Endothelial cell of umbilical vein (primary cell): Measurements from ENCODE around the gene VAV3. TPM values are rescaled to one million over a fixed set of nuclear protein-coding genes. Genes with fewer than 3 reads are reported as not detected.

Source experiments
- BruUV-seq: library from RNA; stranded (reverse); fragments of 400-500 nt; replicated peaks from 2 replicates; lab custom pipeline; 2021; lab: Mats Ljungman, UMichigan
- CTCF ChIA-PET: fragments of 300-600, 350-600 bp; sonication (Branson Sonifier 250); formaldehyde crosslinking; loops from one replicate; lab custom pipeline; 2021; ENCODE audit warnings: antibody characterized with exemption, inconsistent platforms; lab: Charles Lee
- POLR2A ChIA-PET: fragments of 300-600, 350-600 bp; sonication (Branson Sonifier 250); formaldehyde crosslinking; loops from one replicate; lab custom pipeline; 2021; ENCODE audit warnings: antibody characterized with exemption, inconsistent platforms; lab: Charles Lee
- DNase-seq: peaks from one replicate; pipeline ENCODE4 v3.0.0-alpha.2; 2011; ENCODE audit warnings: low read depth, low spot score
- FAIRE-seq: peaks from 2 replicates; lab custom pipeline; 2011; peaks lifted over from hg19 to GRCh38; lab: Jason Lieb, UNC
- H2AFZ ChIP-seq: 2 replicates; pipeline ENCODE4 v1.6.0; 2012; ENCODE audit warnings: low read depth, low read length, control low read depth, inconsistent platforms
- H3K27ac ChIP-seq: 2 replicates; pipeline ENCODE4 v1.5.1; 2011; ENCODE audit warnings: low read depth, mild to moderate bottlenecking, control low read depth, low read length, moderate library complexity; ENCODE audit not compliant: insufficient read depth
- H3K27me3 ChIP-seq, 2 experiments: 2 replicates each; pipeline versions ENCODE4 v1.6.0 to v1.6.1; 2011; ENCODE audit warnings: low read length in 2 of 2, mixed read lengths in 1 of 2; ENCODE audit not compliant: control insufficient read depth in 2 of 2, insufficient read depth in 2 of 2
- H3K36me3 ChIP-seq, 2 experiments: 2 replicates in 1 of 2; 3 replicates in 1 of 2; pipeline ENCODE4 v1.5.1; 2011; ENCODE audit warnings: low read length in 2 of 2, mild to moderate bottlenecking in 1 of 2, moderate library complexity in 1 of 2; ENCODE audit not compliant: control insufficient read depth in 2 of 2, insufficient read depth in 2 of 2; ENCODE audit errors: extremely low read depth in 1 of 2
- H3K4me1 ChIP-seq: 3 replicates; pipeline ENCODE4 v1.5.1; 2011; ENCODE audit warnings: mild to moderate bottlenecking, low read length; ENCODE audit not compliant: control insufficient read depth, insufficient read depth; ENCODE audit errors: extremely low read depth
- H3K4me2 ChIP-seq: 2 replicates; pipeline ENCODE4 v1.6.1; 2011; ENCODE audit warnings: low read length, control low read depth, mixed read lengths; ENCODE audit not compliant: insufficient read depth
- H3K4me3 ChIP-seq, 3 experiments: fragments of 200-600 bp in 1 of 3; sonication (generic), shearing (Covaris generic) in 1 of 3; replicated peaks in 1 of 3; 2 replicates each; pipeline ENCODE4 v1.5.1; 2011 to 2016; ENCODE audit warnings: control low read depth in 3 of 3, low read length in 3 of 3, mild to moderate bottlenecking in 2 of 3, inconsistent platforms in 1 of 3, low read depth in 1 of 3, moderate library complexity in 1 of 3; ENCODE audit not compliant: insufficient read depth in 1 of 3
- H3K79me2 ChIP-seq: 2 replicates; pipeline ENCODE4 v1.6.0; 2012; ENCODE audit warnings: low read length, inconsistent platforms; ENCODE audit not compliant: control insufficient read depth, insufficient read depth
- H3K9ac ChIP-seq: replicated peaks from 2 replicates; pipeline ENCODE3; 2011; ENCODE audit warnings: low read length, control low read depth; ENCODE audit not compliant: insufficient read depth; ENCODE audit errors: extremely low read depth
- H3K9me1 ChIP-seq: replicated peaks from 3 replicates; pipeline ENCODE4 v1.6.0; 2011; ENCODE audit warnings: mild to moderate bottlenecking, low read length; ENCODE audit not compliant: control insufficient read depth, insufficient read depth; ENCODE audit errors: extremely low read depth
- H3K9me3 ChIP-seq: replicated peaks from 2 replicates; pipeline ENCODE4 v1.5.1; 2012; ENCODE audit warnings: low read length, inconsistent platforms; ENCODE audit not compliant: control insufficient read depth, insufficient read depth
- H4K20me1 ChIP-seq: replicated peaks from 2 replicates; pipeline ENCODE3; 2011; ENCODE audit warnings: mild to moderate bottlenecking, low read length; ENCODE audit not compliant: control insufficient read depth, insufficient read depth; ENCODE audit errors: extremely low read depth
- CTCF ChIP-seq, 2 donors: IDR thresholded peaks; 1 replicate in 1 of 2; 2 replicates in 1 of 2; pipeline ENCODE4 v1.5.1; 2011; ENCODE audit warnings: low read length in 2 of 2, mild to moderate bottlenecking in 2 of 2, moderate library complexity in 2 of 2, control low read depth in 1 of 2, inconsistent platforms in 1 of 2, low read depth in 1 of 2; ENCODE audit not compliant: insufficient read depth in 1 of 2; ENCODE audit errors: extremely low read depth in 1 of 2
- EZH2 ChIP-seq: IDR thresholded peaks from 2 replicates; pipeline ENCODE4 v1.6.1; 2012; ENCODE audit warnings: borderline replicate concordance, low read depth, mild to moderate bottlenecking, moderate library complexity, low read length, inconsistent platforms; ENCODE audit not compliant: severe bottlenecking
- FOS ChIP-seq: IDR thresholded peaks from 2 replicates; pipeline ENCODE4 v1.6.1; 2011; ENCODE audit warnings: mild to moderate bottlenecking, low read length, moderate library complexity, borderline replicate concordance; ENCODE audit not compliant: insufficient read depth
- GATA2 ChIP-seq: IDR thresholded peaks from 2 replicates; pipeline ENCODE4 v1.7.0; 2011; ENCODE audit warnings: low read depth, mild to moderate bottlenecking, moderate library complexity, mixed read lengths, low read length; ENCODE audit not compliant: insufficient read length, insufficient read depth
- JUN ChIP-seq: IDR thresholded peaks from 2 replicates; pipeline ENCODE4 v1.6.1; 2011; ENCODE audit warnings: borderline replicate concordance, low read depth; ENCODE audit not compliant: insufficient read length, insufficient read depth
- MAX ChIP-seq: IDR thresholded peaks from 2 replicates; pipeline ENCODE4 v1.6.1; 2011; ENCODE audit not compliant: insufficient read depth, insufficient read length
- MYC ChIP-seq: IDR thresholded peaks from one replicate; pipeline ENCODE4 v1.6.1; 2011; ENCODE audit warnings: mild to moderate bottlenecking, low read depth, low read length
- POLR2A ChIP-seq: IDR thresholded peaks from 2 replicates; pipeline ENCODE4 v1.6.1; 2012; ENCODE audit warnings: low read depth, mild to moderate bottlenecking, control low read depth, low read length
- POLR2AphosphoS5 ChIP-seq: IDR thresholded peaks from 2 replicates; pipeline ENCODE4 v1.6.1; 2012; ENCODE audit warnings: low read depth, mild to moderate bottlenecking, control low read depth, low read length, moderate library complexity; ENCODE audit not compliant: insufficient read depth
- dilution Hi-C: fragments of 300-500 bp; cut with MboI; formaldehyde crosslinking; loops from one replicate; pipeline ENCODE4 v1.15.0; 2019; ENCODE audit warnings: low sequenced_read_pairs; ENCODE audit not compliant: extremely low pct_ligation_motif_present
- intact Hi-C: fragments of 100-400 bp; cut with micrococcal nuclease; formaldehyde crosslinking; loops from one replicate; pipeline ENCODE4 v1.10.0; 2022
- polyA plus RNA-seq, 4 experiments: library from polyadenylated mRNA; depleted of rRNA in 3 of 4; stranded (reverse) in 3 of 4; unstranded in 1 of 4; fragments of >200 nt; gene quantifications; 2 replicates each; pipeline versions ENCODE4 v1.2.1 to v1.2.3, GENCODE V29; 2011 to 2012; ENCODE audit warnings: missing spikeins in 1 of 4
- total RNA-seq: library from RNA; stranded (reverse); gene quantifications from 2 replicates; pipeline ENCODE4 v1.2.3, GENCODE V29; 2021

VAV3 gene
- total and polyA plus RNA-seq, 2 donors (not counting 3 experiments of a cell fraction or from before 2014, with no cell fraction given): 0.18 to 1.5 TPM

DNA sequence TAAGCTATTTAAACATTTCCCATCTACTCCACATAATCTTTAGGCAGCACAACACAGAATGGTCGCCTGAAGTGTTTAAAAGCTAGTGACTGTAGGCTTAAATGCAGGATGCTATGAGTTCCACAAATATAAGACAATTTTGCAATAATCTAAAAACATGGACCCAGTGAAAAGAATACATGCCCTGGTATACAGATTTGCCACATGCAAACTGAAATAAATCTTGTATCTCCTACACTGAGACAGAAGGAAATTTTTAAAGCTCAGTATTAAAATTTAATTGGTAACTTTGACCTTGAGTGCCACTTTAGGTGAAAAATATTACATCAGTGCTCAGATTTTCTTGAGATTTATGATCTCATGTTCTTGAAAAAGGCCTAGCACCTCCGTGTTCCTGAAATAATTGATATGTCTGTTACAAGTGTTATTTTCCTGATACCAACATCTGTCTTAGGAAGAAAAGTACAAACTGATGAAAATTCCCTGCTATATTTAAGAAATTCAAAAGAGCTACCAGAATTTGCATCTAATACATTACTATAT, 285.5 kb downstream of the VAV3 start:
- FAIRE-seq: no peak
- ChIA-PET CTCF (no interaction called here), POLR2A (no interaction called here)
- no peak overlapping the region for H3K9ac ChIP-seq
- no peaks in the 10 kb centered on the region for H3K27me3 ChIP-seq
- TF ChIP-seq POLR2AphosphoS5 (no peak), FOS (no peak), CTCF (IDR thresholded peaks at IDR 0.05; ENCODE audit: extremely low read depth in 1 of 2, insufficient read depth in 1 of 2, low read depth in 1 of 2, low read length in 2 of 2) (no peak)
- H4K20me1 ChIP-seq: no peaks in the 10 kb centered on the region
- no peak for DNase-seq
- H3K4me1 ChIP-seq: no peaks in the 10 kb centered on the region
- BruUV-seq: no TSS peak
- H3K4me3 ChIP-seq: no peak overlapping the region
- no peak overlapping the region for H2AFZ ChIP-seq
- no peak overlapping the region for H3K4me2 ChIP-seq
- H3K9me3 ChIP-seq: no peaks in the 10 kb centered on the region
- H3K9me1 ChIP-seq: no peaks in the 10 kb centered on the region
- H3K36me3 ChIP-seq: no peaks in the 10 kb centered on the region
- no peaks in the 10 kb centered on the region for H3K79me2 ChIP-seq
- dilution Hi-C loops: no loop called here
- no peak overlapping the region for H3K27ac ChIP-seq
- intact Hi-C loops: no loop called here

DNA sequence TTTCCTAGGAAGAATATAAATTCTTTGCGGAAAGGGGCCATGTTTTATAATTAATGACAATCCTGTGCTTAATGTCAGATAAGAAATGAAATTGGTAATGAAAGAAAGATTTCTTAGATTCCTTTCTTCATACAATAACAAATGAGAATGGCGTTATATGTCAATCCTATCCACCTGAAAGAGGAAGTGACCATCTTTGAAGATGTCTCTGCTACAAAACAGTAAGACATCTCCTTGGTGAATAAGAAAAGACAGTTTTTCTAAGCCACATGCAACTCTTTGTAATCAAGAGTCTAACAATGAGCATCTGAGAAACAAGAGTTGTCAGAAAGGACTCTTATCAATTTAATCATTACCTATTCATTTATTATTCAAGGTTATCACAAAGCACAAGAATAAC, 286.0 kb downstream of the VAV3 start:
- BruUV-seq: no TSS peak
- dilution Hi-C loops: no loop called here
- H3K4me3 ChIP-seq: no peak overlapping the region
- ChIA-PET POLR2A (no interaction called here), CTCF (no interaction called here)
- no peak for TF ChIP-seq FOS
- no peak for TF ChIP-seq GATA2
- no peak for TF ChIP-seq CTCF (IDR thresholded peaks at IDR 0.05; ENCODE audit: extremely low read depth in 1 of 2, insufficient read depth in 1 of 2, low read depth in 1 of 2, low read length in 2 of 2)
- TF ChIP-seq EZH2: no peak
- no peak for TF ChIP-seq MAX
- no peak for TF ChIP-seq POLR2AphosphoS5
- TF ChIP-seq MYC: no peak
- TF ChIP-seq JUN: no peak
- no peak for TF ChIP-seq POLR2A
- H3K27ac ChIP-seq: no peak overlapping the region
- no peaks in the 10 kb centered on the region for H3K79me2 ChIP-seq
- no peaks in the 10 kb centered on the region for H3K9me1 ChIP-seq
- no peak for DNase-seq
- H4K20me1 ChIP-seq: no peaks in the 10 kb centered on the region
- H3K36me3 ChIP-seq: no peaks in the 10 kb centered on the region
- no peak for FAIRE-seq
- no peak overlapping the region for H3K9ac ChIP-seq
- H2AFZ ChIP-seq: no peak overlapping the region
- H3K9me3 ChIP-seq: no peaks in the 10 kb centered on the region
- H3K4me2 ChIP-seq: no peak overlapping the region
- no peaks in the 10 kb centered on the region for H3K4me1 ChIP-seq
- intact Hi-C loops: no loop called here
- no peaks in the 10 kb centered on the region for H3K27me3 ChIP-seq
